Right renal cortex interstitium (tissue), 3 donors: Measurements from ENCODE around the gene ARHGAP31. TPM values are rescaled to one million over a fixed set of nuclear protein-coding genes. Genes with fewer than 3 reads are reported as not detected.

ENCODE experiments used
- DNase-seq, 3 donors: peaks; one replicate each; pipeline ENCODE4 v3.0.0-alpha.2; 2013; ENCODE audit warnings: low read depth in 3 of 3, low spot score in 2 of 3
- polyA plus RNA-seq, 3 donors: library from polyadenylated mRNA; unstranded; fragments of 120-200 nt; gene quantifications; one replicate each; pipeline ENCODE4 v1.2.1, GENCODE V29; 2013; ENCODE audit not compliant: insufficient read length in 3 of 3

ARHGAP31 gene
- polyA plus RNA-seq, 3 donors, result 12.5 to 14.5 (median 14.3) TPM

- DNase-seq, result no peak
These were observed 82.6 kb downstream of the ARHGAP31 start for GRCh38 chr3:119376758-119377157.

GRCh38 chr3:119378259-119378803 is 84.1 kb downstream of the ARHGAP31 start:
- DNase-seq, result no peak

- DNase-seq, result no peak
These were observed 86.5 kb downstream of the ARHGAP31 start for GRCh38 chr3:119380697-119381096.

GRCh38 chr3:119382134-119382533 is 88.0 kb downstream of the ARHGAP31 start:
- no peak for DNase-seq

- DNase-seq, result no peak
These were observed 94.4 kb downstream of the ARHGAP31 start for GRCh38 chr3:119388577-119388976.

- no peak for DNase-seq
These were observed 101.8 kb downstream of the ARHGAP31 start for GRCh38 chr3:119395923-119396358.

GRCh38 chr3:119396870-119397269 is 102.7 kb downstream of the ARHGAP31 start:
- no peak for DNase-seq

GRCh38 chr3:119400466-119400865 is 106.3 kb downstream of the ARHGAP31 start:
- no peak for DNase-seq

- no peak for DNase-seq
These were observed 106.9 kb downstream of the ARHGAP31 start for GRCh38 chr3:119401069-119401468.

GRCh38 chr3:119401503-119402440 is 107.6 kb downstream of the ARHGAP31 start:
- no peak for DNase-seq

GRCh38 chr3:119402791-119403190 is 108.6 kb downstream of the ARHGAP31 start:
- no peak for DNase-seq

- no peak for DNase-seq
These were observed 109.0 kb downstream of the ARHGAP31 start for GRCh38 chr3:119403201-119403600.

- DNase-seq, result no peak
These were observed 111.1 kb downstream of the ARHGAP31 start for GRCh38 chr3:119405315-119405714.

- DNase-seq, result no peak
These were observed 114.2 kb downstream of the ARHGAP31 start for GRCh38 chr3:119408243-119408950.

GRCh38 chr3:119409844-119410243 is 115.7 kb downstream of the ARHGAP31 start:
- no peak for DNase-seq

- DNase-seq, result no peak
These were observed 119.6 kb downstream of the ARHGAP31 start for GRCh38 chr3:119413603-119414280.

- no peak for DNase-seq
These were observed 122.7 kb downstream of the ARHGAP31 start for GRCh38 chr3:119416873-119417272.

- DNase-seq, result no peak
These were observed 123.8 kb downstream of the ARHGAP31 start for GRCh38 chr3:119417771-119418512.

GRCh38 chr3:119418641-119419040 is 124.5 kb downstream of the ARHGAP31 start:
- DNase-seq, result no peak

- DNase-seq, result no peak
These were observed 126.0 kb downstream of the ARHGAP31 start for GRCh38 chr3:119420196-119420595.
